SK-N-SH (cell line): ENCODE data around the gene MYO18B. TPM values are rescaled to one million over a fixed set of nuclear protein-coding genes. Genes with fewer than 3 reads are reported as not detected.

Source experiments
- CTCF ChIA-PET: fragments of 300-600, 350-600 bp; formaldehyde crosslinking; extraction: SDS; loops from one replicate; lab custom pipeline; 2021; lab: Yijun Ruan, JAX
- POLR2A ChIA-PET: fragments of 350-600 bp; sonication (Branson Sonifier 250); formaldehyde crosslinking; extraction: SDS; loops from one replicate; lab custom pipeline; 2020; ENCODE audit warnings: antibody characterized with exemption, inconsistent platforms; lab: Yijun Ruan, JAX
- DNase-seq: peaks from one replicate; pipeline ENCODE4 v3.0.0; 2012
- H2AFZ ChIP-seq: fragments of 200-600 bp; sonication (generic); 2 replicates; pipeline ENCODE4 v1.8.1; 2016; ENCODE audit warnings: antibody characterized with exemption, mild to moderate bottlenecking, low read depth
- H3F3A ChIP-seq: fragments of 200-600 bp; sonication (generic); replicated peaks from 2 replicates; pipeline ENCODE3; 2016; ENCODE audit warnings: antibody characterized with exemption, mild to moderate bottlenecking; ENCODE audit not compliant: insufficient read depth
- H3K27ac ChIP-seq, 2 experiments: fragments of 200-500 bp in 1 of 2; fragments of 200-600 bp in 1 of 2; sonication (Bioruptor generic) in 1 of 2; sonication (generic), shearing (Covaris generic) in 1 of 2; 2 replicates each; pipeline versions ENCODE4 v1.5.1 to v1.6.1; 2014 to 2016; ENCODE audit warnings: low read depth in 2 of 2, inconsistent platforms in 1 of 2, low read length in 1 of 2, mild to moderate bottlenecking in 1 of 2, mixed read lengths in 1 of 2
- H3K27me3 ChIP-seq: fragments of 200-600 bp; sonication (generic), shearing (Covaris generic); 2 replicates; pipeline ENCODE4 v1.6.1; 2016; ENCODE audit warnings: mixed run types; ENCODE audit not compliant: insufficient read depth
- H3K36me3 ChIP-seq, 2 experiments: fragments of 200-500 bp in 1 of 2; fragments of 200-600 bp in 1 of 2; sonication (Bioruptor generic) in 1 of 2; sonication (generic) in 1 of 2; replicated peaks in 1 of 2; 2 replicates each; pipeline versions ENCODE3 to v1.5.1; 2014 to 2016; ENCODE audit warnings: low read length in 1 of 2, mild to moderate bottlenecking in 1 of 2; ENCODE audit not compliant: insufficient read depth in 2 of 2, control insufficient read depth in 1 of 2
- H3K4me1 ChIP-seq, 2 experiments: fragments of 200-500 bp in 1 of 2; fragments of 200-600 bp in 1 of 2; sonication (Bioruptor generic) in 1 of 2; sonication (generic), shearing (Covaris generic) in 1 of 2; 2 replicates each; pipeline versions ENCODE4 v1.5.1 to v1.6.1; 2014 to 2016; ENCODE audit warnings: low read depth in 1 of 2, low read length in 1 of 2, mixed run types in 1 of 2; ENCODE audit not compliant: insufficient read depth in 2 of 2, control insufficient read depth in 1 of 2
- H3K4me2 ChIP-seq: fragments of 200-600 bp; sonication (generic), shearing (Covaris generic); 2 replicates; pipeline ENCODE4 v1.6.1; 2017; ENCODE audit warnings: mixed run types
- H3K4me3 ChIP-seq, 2 experiments: fragments of 200-500 bp in 1 of 2; fragments of 200-600 bp in 1 of 2; sonication (Bioruptor generic) in 1 of 2; sonication (generic), shearing (Covaris generic) in 1 of 2; 2 replicates each; pipeline versions ENCODE4 v1.5.1 to v1.8.1; 2014 to 2016; ENCODE audit warnings: low read depth in 2 of 2, inconsistent platforms in 1 of 2, low read length in 1 of 2, mild to moderate bottlenecking in 1 of 2, mixed read lengths in 1 of 2, moderate library complexity in 1 of 2
- H3K79me2 ChIP-seq: fragments of 200-600 bp; sonication (generic); 2 replicates; pipeline ENCODE4 v1.8.1; 2017; ENCODE audit warnings: mild to moderate bottlenecking; ENCODE audit not compliant: insufficient read depth
- H3K9ac ChIP-seq: fragments of 200-600 bp; sonication (generic); 2 replicates; pipeline ENCODE4 v1.6.1; 2017; ENCODE audit warnings: mixed run types
- H3K9me2 ChIP-seq: fragments of 200-600 bp; sonication (generic); 2 replicates; pipeline ENCODE4 v1.6.1; 2017; ENCODE audit warnings: mixed run types
- H3K9me3 ChIP-seq: fragments of 200-600 bp; sonication (generic); 2 replicates; pipeline ENCODE4 v1.6.1; 2017; ENCODE audit warnings: mixed run types, mild to moderate bottlenecking, moderate library complexity
- H4K20me1 ChIP-seq: fragments of 200-600 bp; sonication (generic); 2 replicates; pipeline ENCODE4 v1.6.1; 2017; ENCODE audit warnings: mild to moderate bottlenecking, mixed run types; ENCODE audit not compliant: insufficient read depth
- CHD2 ChIP-seq: fragments of 150-350 bp; IDR thresholded peaks from 2 replicates; pipeline ENCODE4 v1.6.1; 2018; ENCODE audit warnings: low read length; ENCODE audit not compliant: partially characterized antibody
- ELF1 ChIP-seq: IDR thresholded peaks from 2 replicates; pipeline ENCODE4 v1.4.0; 2012
- EZH2phosphoT487 ChIP-seq: fragments of 200-600 bp; sonication (generic); IDR thresholded peaks from 2 replicates; pipeline ENCODE4 v1.6.1; 2017; ENCODE audit warnings: low read depth, mixed run types, mild to moderate bottlenecking, antibody characterized with exemption, moderate library complexity, borderline replicate concordance
- FOXM1 ChIP-seq: IDR thresholded peaks from 2 replicates; pipeline ENCODE4 v1.4.0; 2012; ENCODE audit warnings: low read depth, mild to moderate bottlenecking
- GABPA ChIP-seq: IDR thresholded peaks from 2 replicates; pipeline ENCODE4 v1.4.0; 2012; ENCODE audit warnings: low read depth, mild to moderate bottlenecking
- JUND ChIP-seq: IDR thresholded peaks from 2 replicates; pipeline ENCODE4 v1.4.0; 2012
- NRF1 ChIP-seq: IDR thresholded peaks from 2 replicates; pipeline ENCODE4 v1.6.1; 2012; ENCODE audit warnings: low read depth, mild to moderate bottlenecking, low read length
- RFX5 ChIP-seq: IDR thresholded peaks from 2 replicates; pipeline ENCODE4 v1.6.1; 2012; ENCODE audit warnings: mild to moderate bottlenecking, improper control_type of control experiment, low read length
- TAF1 ChIP-seq: IDR thresholded peaks from 2 replicates; pipeline ENCODE4 v1.6.1; 2012; ENCODE audit warnings: low read depth, mild to moderate bottlenecking, low read length, moderate library complexity, borderline replicate concordance
- TCF12 ChIP-seq: IDR thresholded peaks from 2 replicates; pipeline ENCODE4 v1.4.0; 2012
- TEAD4 ChIP-seq: IDR thresholded peaks from 2 replicates; pipeline ENCODE4 v1.4.0; 2012; ENCODE audit warnings: mild to moderate bottlenecking, borderline replicate concordance; ENCODE audit not compliant: insufficient read depth
- USF2 ChIP-seq: fragments of 150-350 bp; IDR thresholded peaks from 2 replicates; pipeline ENCODE4 v1.6.1; 2017; ENCODE audit warnings: antibody characterized with exemption, low read length, low read depth, borderline replicate concordance
- YY1 ChIP-seq: IDR thresholded peaks from 2 replicates; pipeline ENCODE4 v1.4.0; 2012; ENCODE audit warnings: low read depth, mild to moderate bottlenecking
- WGBS: methylation state at CpG from one replicate; pipeline ENCODE4 v1.1.6; 2017; ENCODE audit warnings: low lambda C conversion rate; 5-methylcytosine and 5-hydroxymethylcytosine counted together
- polyA plus RNA-seq, 3 experiments: library from polyadenylated mRNA; depleted of rRNA; stranded (reverse); fragments of >200 nt; gene quantifications; 2 replicates each; pipeline ENCODE4 v1.2.3, GENCODE V29; 2012
- TF ChIP-seq, protein P1 (sequence below): fragments of 150-350 bp; IDR thresholded peaks from 2 replicates; pipeline ENCODE4 v1.6.1; 2016; ENCODE audit warnings: mild to moderate bottlenecking, low read depth, low read length
- TF ChIP-seq, protein P2 (sequence below): IDR thresholded peaks from 2 replicates; pipeline ENCODE4 v1.6.1; 2012; ENCODE audit warnings: mild to moderate bottlenecking, low read depth, low read length, moderate library complexity
- TF ChIP-seq, protein P3 (sequence below): IDR thresholded peaks from 2 replicates; pipeline ENCODE4; 2012

The MYO18B gene
- polyA plus RNA-seq, 1 of the 3 experiments (the other 2 are of a cell fraction), result 0.05 TPM

- no peak for TF ChIP-seq USF2
- TF ChIP-seq ELF1, result no peak
- TF ChIP-seq, protein P1, sequence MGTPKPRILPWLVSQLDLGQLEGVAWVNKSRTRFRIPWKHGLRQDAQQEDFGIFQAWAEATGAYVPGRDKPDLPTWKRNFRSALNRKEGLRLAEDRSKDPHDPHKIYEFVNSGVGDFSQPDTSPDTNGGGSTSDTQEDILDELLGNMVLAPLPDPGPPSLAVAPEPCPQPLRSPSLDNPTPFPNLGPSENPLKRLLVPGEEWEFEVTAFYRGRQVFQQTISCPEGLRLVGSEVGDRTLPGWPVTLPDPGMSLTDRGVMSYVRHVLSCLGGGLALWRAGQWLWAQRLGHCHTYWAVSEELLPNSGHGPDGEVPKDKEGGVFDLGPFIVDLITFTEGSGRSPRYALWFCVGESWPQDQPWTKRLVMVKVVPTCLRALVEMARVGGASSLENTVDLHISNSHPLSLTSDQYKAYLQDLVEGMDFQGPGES, result no peak
- TF ChIP-seq CHD2, result no peak
- TF ChIP-seq JUND, result no peak
- TF ChIP-seq TCF12, result no peak
- no peak for TF ChIP-seq NRF1
- no peak for TF ChIP-seq EZH2phosphoT487
- TF ChIP-seq RFX5, result no peak
These were observed 27.2 kb upstream of the MYO18B start (continued) for GRCh38 chr22:25714739-25715138.

- POLR2A ChIA-PET, result no interaction called here
- CTCF ChIA-PET, result no interaction called here
These were observed 25.4 kb upstream of the MYO18B start for GRCh38 chr22:25716637-25717036.

More at GRCh38 chr22:25716637-25717036, 25.4 kb upstream of the MYO18B start:
- H2AFZ ChIP-seq, result no peak overlapping the region
- H3K9me3 ChIP-seq, result no peaks in the 10 kb centered on the region
- no peak overlapping the region for H3K9ac ChIP-seq
- no peak for TF ChIP-seq FOXM1
- no peak for TF ChIP-seq TEAD4
- TF ChIP-seq, protein P2, sequence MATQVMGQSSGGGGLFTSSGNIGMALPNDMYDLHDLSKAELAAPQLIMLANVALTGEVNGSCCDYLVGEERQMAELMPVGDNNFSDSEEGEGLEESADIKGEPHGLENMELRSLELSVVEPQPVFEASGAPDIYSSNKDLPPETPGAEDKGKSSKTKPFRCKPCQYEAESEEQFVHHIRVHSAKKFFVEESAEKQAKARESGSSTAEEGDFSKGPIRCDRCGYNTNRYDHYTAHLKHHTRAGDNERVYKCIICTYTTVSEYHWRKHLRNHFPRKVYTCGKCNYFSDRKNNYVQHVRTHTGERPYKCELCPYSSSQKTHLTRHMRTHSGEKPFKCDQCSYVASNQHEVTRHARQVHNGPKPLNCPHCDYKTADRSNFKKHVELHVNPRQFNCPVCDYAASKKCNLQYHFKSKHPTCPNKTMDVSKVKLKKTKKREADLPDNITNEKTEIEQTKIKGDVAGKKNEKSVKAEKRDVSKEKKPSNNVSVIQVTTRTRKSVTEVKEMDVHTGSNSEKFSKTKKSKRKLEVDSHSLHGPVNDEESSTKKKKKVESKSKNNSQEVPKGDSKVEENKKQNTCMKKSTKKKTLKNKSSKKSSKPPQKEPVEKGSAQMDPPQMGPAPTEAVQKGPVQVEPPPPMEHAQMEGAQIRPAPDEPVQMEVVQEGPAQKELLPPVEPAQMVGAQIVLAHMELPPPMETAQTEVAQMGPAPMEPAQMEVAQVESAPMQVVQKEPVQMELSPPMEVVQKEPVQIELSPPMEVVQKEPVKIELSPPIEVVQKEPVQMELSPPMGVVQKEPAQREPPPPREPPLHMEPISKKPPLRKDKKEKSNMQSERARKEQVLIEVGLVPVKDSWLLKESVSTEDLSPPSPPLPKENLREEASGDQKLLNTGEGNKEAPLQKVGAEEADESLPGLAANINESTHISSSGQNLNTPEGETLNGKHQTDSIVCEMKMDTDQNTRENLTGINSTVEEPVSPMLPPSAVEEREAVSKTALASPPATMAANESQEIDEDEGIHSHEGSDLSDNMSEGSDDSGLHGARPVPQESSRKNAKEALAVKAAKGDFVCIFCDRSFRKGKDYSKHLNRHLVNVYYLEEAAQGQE, result no peak
- TF ChIP-seq YY1, result no peak
- no peak for TF ChIP-seq RFX5
- TF ChIP-seq TAF1, result no peak
- no peak for TF ChIP-seq ELF1
- TF ChIP-seq NRF1, result no peak
- no peak for TF ChIP-seq EZH2phosphoT487
- TF ChIP-seq GABPA, result no peak
- TF ChIP-seq, protein P3, sequence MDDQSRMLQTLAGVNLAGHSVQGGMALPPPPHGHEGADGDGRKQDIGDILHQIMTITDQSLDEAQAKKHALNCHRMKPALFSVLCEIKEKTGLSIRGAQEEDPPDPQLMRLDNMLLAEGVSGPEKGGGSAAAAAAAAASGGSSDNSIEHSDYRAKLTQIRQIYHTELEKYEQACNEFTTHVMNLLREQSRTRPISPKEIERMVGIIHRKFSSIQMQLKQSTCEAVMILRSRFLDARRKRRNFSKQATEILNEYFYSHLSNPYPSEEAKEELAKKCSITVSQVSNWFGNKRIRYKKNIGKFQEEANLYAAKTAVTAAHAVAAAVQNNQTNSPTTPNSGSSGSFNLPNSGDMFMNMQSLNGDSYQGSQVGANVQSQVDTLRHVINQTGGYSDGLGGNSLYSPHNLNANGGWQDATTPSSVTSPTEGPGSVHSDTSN, result no peak
- H3K4me1 ChIP-seq, result no peaks in the 10 kb centered on the region; a peak in 1 of 4 replicates
- WGBS, result 87% methylated on average over 10 of the region's 10 CpGs
- no peaks in the 10 kb centered on the region for H3K9me2 ChIP-seq
- H3K27ac ChIP-seq, result no peak overlapping the region
- no peaks in the 10 kb centered on the region for H3K27me3 ChIP-seq
- H3K4me3 ChIP-seq, result no peak overlapping the region
- DNase-seq, result no peak
- no peaks in the 10 kb centered on the region for H3K79me2 ChIP-seq
- no peaks in the 10 kb centered on the region for H4K20me1 ChIP-seq
- no peaks in the 10 kb centered on the region for H3F3A ChIP-seq
- no peak overlapping the region for H3K4me2 ChIP-seq
- peaks cover 0 to 38% of the 10 kb centered on the region in 2 experiments for H3K36me3 ChIP-seq
